ENCODE measurements around the gene TRIM44.
"Not testable (repeated sequence)": the region's sequence is repeated elsewhere in the genome, so short reads cannot be mapped to it uniquely, and the experiment has no call there.

Gene TRIM44

DNA sequence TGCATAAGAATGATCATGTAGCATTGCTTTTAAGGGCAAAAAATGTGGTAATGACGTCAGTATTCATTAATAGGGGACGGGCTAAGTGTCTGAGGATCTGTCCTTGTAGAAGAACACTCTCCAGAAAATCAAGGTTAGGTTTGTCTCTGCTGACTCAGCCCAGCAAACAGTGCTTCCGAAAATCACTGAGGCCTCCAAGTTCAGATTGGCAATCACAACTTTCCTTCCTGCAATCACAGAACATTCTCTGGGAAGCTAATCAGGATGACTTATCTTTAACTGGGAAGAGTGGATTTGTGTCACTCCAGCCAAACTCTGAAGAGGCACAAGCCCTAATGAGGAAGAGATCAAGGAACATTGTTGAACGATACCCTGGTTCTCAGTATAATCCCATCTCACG lies 158.0 kb downstream of the TRIM44 start:
- in situ Hi-C loops (cut with HindIII; ENCODE audit: low pct_ligation_motif_present, low pct_unique_long_range_greater_than_20kb, low sequenced_read_pairs) = no loop called here

DNA sequence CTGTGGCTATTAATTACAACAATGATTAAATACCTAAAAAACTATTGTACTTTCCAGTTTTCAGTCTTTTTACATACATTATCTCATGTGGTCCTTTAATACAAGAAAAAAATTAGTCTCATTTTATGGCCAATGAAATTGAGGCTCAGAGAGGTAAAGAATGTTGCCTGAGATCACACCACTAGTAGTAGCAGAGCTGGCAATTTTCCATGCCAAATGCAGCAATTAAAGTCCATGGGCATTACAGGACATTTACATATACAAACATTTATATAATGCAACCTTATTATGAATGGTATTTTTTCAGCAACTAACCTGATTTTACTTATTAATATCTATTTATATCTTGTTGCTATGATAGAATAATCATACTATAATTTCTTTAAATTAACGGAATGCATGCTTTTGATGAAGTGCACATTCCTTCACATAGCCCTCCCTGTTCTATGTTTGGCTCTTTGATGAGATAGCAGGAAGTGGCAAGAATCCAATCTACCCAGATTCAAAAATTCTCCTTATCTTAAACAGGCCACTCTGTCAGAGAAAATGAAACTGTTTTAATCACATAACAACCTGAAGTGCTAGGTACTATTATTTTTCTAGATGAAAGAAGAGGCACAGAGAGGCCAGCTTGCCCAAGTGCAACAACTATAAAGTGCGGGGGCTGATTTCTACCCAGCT lies 160.4 kb downstream of the TRIM44 start:
- DNase-seq = no peak
- in situ Hi-C loops (cut with HindIII; ENCODE audit: low pct_ligation_motif_present, low pct_unique_long_range_greater_than_20kb, low sequenced_read_pairs) = no loop called here

More for the DNA sequence above, 158.0 kb downstream of the TRIM44 start:
- DNase-seq = no peak

DNA sequence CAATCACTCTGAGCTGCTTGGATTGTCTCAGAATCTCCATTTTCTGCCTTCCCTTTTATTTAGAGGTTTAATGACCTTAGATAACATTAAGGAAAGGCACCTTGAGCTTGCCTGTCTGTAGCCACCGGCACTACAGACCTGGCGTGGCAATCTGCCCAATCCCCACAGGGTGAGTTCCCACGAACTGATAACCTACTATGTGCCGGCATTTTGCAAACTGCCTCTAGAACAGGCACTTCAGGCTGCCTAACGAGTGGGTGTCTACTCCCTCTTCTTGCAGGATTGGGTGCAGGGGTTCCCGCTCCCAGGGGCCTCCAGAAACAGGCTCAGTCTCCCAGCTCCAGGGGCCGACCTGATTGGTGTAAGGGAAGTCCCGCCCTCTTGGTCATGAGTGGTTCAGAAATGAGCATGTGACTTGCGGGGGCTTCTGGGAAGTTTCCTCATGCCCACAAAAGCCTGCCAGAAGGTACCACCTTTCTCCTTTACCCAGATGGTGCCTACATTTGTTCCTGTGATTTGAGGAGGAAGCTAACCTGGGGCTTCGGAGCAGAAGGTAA lies 161.2 kb downstream of the TRIM44 start:
- no peak for DNase-seq
- in situ Hi-C loops (cut with HindIII; ENCODE audit: low pct_ligation_motif_present, low pct_unique_long_range_greater_than_20kb, low sequenced_read_pairs) = no loop called here

DNA sequence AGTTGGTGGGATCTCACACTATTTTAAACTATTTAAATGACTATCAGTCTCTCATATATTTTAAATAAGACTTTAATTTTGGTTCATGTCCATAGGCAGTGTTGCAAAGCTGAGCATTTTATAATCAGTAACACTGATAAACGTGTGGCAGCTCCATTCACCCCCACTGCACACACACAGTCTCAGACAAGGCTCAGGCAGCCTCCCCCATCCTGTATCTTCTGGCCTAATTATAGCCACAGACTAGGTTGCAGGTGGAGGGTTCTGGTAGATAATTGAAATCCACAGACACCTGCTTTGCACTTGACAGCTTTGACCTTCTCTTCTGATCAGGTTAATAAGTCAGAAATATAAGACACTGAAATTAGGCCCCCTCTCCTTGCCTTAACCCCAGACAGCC lies 162.8 kb downstream of the TRIM44 start:
- in situ Hi-C loops (cut with HindIII; ENCODE audit: low pct_ligation_motif_present, low pct_unique_long_range_greater_than_20kb, low sequenced_read_pairs) = no loop called here
- DNase-seq = no peak

DNA sequence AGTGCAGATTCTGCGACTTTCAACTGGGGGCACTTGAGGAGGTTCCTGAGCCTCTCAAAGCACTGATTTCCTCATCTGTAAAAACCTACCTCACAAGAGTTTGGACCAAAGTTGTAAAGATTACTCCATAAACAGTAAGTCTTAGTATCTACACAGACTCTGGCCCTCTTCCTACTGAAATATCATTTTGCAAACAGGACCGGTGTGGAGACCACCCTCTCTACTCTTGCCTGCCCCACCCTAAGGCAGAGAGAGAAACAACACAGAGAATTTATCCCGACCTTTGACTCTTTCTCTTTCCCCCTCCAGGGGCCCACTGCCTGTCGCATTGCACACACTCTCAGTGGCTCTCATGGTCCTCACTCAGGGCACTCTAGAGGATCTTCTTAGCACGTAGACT lies 163.4 kb downstream of the TRIM44 start:
- in situ Hi-C loops (cut with HindIII; ENCODE audit: low pct_ligation_motif_present, low pct_unique_long_range_greater_than_20kb, low sequenced_read_pairs) = no loop called here
- DNase-seq = no peak

DNA sequence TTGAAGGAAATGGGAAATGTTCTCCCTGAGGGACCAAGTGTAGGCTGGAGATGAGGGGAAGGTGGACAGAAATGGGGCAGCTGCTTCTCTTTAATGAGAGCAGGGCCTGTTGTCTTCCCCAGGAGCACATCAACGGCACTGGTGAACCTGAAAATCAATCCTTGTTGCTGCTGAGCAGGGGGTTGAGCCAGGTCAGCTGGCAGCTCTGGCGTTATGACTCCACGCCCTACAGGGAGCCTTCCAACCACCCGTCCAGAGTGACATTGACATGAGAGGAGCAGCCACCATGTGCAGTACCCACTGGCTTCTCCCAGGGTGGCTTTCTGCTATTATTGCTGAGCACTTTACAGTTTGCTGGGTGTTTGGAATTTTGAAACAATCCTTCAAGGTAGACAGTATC lies 164.4 kb downstream of the TRIM44 start:
- in situ Hi-C loops (cut with HindIII; ENCODE audit: low pct_ligation_motif_present, low pct_unique_long_range_greater_than_20kb, low sequenced_read_pairs) = no loop called here
- no peak for DNase-seq

DNA sequence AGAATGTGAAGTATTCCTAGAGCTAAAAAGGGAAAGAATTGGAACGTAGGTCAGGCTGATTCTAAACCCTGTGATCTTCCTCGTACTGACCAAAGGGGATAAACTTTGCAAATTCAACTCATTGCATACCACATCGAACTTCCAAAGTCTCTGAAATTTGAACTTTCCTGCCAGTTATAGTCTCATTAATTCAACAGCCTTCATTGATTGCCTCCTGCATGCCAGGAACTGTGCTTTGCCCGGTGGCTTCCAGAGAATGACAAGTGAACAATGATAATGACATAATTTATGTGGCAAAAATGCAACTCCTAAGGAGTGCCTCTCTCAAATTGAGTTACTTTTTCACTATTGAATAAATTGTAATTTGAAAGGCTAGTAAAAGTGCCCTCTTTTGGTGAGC lies 173.6 kb downstream of the TRIM44 start:
- in situ Hi-C loops (cut with HindIII; ENCODE audit: low pct_ligation_motif_present, low pct_unique_long_range_greater_than_20kb, low sequenced_read_pairs) = no loop called here
- no peak for DNase-seq

DNA sequence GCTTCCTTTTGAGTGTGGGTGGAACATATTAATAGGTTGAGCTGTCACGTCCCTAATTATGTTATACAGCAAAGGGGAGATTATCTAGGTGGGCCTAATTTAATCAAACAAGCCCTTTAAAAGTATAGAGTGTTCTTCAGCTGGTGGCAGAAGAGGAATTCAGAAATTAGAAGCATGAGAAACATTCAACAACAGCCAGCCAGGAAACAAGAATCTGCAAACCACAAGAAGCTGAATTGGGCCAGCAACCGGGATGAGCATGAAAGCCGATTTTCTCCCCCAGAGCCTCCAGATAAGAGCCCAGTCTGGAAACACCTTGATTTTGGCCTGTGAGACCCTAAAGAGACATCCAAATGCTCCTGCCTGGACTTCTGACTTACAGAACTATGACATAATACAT lies 175.5 kb downstream of the TRIM44 start:
- in situ Hi-C loops (cut with HindIII; ENCODE audit: low pct_ligation_motif_present, low pct_unique_long_range_greater_than_20kb, low sequenced_read_pairs) = no loop called here
- no peak for DNase-seq

DNA sequence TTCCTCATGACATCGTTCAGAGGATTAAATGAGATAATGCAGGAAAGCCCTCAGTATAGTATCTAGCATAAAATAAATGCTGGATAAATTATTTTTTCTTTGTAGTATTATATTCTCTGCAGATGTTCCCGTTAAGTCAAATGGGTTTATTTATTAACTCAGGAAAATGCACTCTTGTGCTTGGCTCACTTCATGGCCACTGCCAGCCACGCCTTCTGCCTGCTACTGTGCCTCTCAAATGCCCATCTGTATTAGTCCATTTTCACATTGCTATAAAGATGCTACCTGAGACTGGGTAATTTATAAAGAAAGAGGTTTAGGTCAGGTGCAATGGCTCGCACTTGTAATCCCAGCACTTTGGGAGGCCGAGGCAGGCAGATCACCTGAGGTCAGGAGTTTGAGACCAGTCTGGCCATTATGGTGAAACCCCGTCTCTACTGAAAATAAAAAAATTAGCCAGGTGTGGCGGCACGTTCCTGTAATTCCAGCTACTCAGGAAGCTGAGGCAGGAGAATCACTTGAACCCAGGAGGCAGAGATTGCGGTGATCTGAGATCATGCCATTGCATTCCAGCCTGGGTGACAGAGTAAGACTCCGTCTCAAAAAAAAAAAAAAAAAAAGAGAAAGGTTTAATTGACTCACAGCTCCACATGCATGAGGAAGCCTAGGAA lies 176.3 kb downstream of the TRIM44 start:
- DNase-seq; in situ Hi-C loops (cut with HindIII; ENCODE audit: low pct_ligation_motif_present, low pct_unique_long_range_greater_than_20kb, low sequenced_read_pairs): not testable (repeated sequence)

DNA sequence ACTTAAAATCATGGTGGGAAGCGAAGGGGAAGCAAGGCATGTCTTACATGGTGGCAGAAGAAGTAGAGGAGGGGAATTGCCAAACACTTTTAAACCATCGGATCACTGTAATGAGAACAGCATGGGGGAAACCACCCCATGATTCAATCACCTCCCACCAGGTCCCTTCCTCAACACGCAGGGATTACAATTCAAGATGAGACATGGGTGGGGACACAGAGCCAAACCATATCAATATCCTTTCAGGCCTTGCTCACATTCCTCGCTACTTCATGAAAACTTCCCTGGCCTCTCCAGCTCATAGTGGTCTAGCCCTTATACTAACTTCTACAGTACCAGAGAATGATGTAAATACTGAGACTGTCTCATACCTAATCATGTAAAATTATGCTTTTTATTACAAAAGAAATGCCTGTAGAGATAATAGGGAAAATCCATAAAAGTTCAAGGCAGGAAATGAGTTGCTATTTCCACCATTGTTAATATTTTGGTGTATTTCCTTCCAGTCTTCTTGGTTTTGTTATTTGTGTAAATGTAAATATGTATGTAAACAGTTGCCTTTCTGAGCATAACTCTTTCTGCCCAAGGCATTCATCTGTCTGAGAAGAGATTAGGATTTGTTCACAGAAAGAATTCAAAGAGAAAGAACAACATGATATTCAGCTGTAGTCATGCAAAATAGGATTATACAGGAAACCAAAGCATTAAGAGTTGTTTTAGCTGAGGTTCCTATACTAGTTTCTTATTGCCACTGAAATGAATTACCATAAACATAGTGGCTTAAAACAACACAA lies 177.0 kb downstream of the TRIM44 start:
- no peak for DNase-seq
- in situ Hi-C loops (cut with HindIII; ENCODE audit: low pct_ligation_motif_present, low pct_unique_long_range_greater_than_20kb, low sequenced_read_pairs) = no loop called here

DNA sequence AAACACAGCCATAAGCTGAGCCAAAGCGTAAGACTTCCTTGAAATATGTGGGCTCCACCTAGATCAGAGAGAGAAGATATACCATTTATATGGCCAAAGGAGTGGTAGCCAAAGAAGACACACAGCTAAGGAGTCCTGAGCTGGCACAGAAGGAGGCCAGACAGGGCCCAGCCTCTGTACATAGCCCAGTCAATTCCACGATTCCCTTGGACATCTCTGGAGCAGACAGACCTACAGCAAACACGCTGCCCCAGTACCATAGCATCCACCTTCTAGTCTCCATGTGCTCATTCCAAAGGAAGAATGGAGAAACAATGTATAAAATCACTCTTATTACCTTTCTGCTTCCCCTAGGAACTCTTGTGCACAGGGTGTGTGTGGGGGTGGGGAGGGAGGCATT lies 179.2 kb downstream of the TRIM44 start:
- in situ Hi-C loops (cut with HindIII; ENCODE audit: low pct_ligation_motif_present, low pct_unique_long_range_greater_than_20kb, low sequenced_read_pairs) = no loop called here
- DNase-seq = no peak

DNA sequence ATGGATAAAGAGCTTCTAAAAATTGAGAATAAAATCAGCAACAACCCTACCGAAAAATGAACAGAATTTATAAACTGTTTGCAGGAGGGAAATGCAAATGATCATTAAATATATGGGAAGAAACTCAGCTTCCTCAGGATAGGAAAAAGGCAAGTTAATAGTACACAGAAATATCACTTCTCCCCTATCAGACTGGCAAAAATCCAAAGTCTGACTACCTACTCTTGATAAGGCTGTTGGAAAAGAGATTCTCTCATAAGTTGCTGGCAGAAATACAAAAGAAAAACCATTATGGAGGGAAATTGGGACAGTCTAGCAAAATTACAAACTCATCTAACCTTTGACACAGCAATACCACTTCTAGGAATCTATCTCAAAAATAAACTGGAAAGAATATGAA lies 180.4 kb downstream of the TRIM44 start:
- in situ Hi-C loops (cut with HindIII; ENCODE audit: low pct_ligation_motif_present, low pct_unique_long_range_greater_than_20kb, low sequenced_read_pairs) = no loop called here
- DNase-seq = no peak

DNA sequence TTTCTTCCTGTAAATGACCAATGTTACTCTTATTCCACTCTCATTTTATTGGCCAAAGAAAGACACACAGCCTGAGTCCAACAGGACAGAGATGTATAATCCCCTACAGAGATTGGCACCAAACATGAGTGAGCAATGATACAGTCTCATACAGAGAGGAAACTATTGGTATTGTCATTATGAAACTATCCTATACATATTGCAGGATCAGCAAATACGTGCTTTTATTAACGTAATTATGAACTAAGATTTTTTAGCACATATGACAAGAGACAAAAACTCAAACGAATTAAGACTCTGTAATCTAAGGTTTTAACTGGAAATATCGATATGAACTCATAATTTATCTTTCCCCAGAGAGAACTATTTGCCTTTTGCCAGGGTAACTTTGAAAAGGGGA lies 182.0 kb downstream of the TRIM44 start:
- in situ Hi-C loops (cut with HindIII; ENCODE audit: low pct_ligation_motif_present, low pct_unique_long_range_greater_than_20kb, low sequenced_read_pairs) = no loop called here
- no peak for DNase-seq

DNA sequence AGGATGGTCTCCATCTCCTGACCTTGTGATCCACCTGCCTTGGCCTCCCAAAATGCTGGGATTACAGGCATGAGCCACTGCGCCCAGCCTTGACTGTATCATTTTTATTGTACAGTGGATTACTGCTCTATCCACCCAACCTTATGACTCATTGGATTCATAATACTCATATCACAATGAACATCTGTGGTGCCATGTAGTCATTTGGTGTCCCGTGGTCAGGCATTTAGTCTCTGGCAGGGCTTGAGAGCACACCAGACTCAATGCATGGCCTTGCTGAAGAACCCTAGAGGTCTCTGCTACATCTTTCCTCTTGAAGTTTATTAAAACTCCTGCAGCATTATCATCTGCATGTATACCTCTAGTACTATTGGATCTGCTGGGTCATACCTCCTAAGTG lies 183.3 kb downstream of the TRIM44 start:
- in situ Hi-C loops (cut with HindIII; ENCODE audit: low pct_ligation_motif_present, low pct_unique_long_range_greater_than_20kb, low sequenced_read_pairs) = no loop called here
- DNase-seq = no peak

DNA sequence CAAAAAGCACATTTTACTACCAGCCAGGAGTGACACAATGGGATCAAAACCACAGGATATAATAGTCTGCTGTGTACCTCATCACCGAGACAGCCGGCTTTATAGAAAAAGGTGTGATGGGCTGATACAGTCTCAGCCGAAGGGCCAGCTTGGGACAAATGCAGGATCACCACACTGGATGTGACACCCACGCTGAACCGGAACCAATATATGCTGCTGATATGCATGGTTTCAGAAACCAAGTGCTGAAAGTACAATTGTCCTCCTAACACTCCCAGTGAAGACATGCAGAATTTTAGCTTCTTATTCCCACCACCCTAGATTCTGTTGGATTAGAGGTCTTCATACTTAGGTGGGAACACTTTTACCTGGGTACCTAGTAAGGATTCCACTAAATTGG lies 184.3 kb downstream of the TRIM44 start:
- in situ Hi-C loops (cut with HindIII; ENCODE audit: low pct_ligation_motif_present, low pct_unique_long_range_greater_than_20kb, low sequenced_read_pairs) = no loop called here
- DNase-seq = no peak

DNA sequence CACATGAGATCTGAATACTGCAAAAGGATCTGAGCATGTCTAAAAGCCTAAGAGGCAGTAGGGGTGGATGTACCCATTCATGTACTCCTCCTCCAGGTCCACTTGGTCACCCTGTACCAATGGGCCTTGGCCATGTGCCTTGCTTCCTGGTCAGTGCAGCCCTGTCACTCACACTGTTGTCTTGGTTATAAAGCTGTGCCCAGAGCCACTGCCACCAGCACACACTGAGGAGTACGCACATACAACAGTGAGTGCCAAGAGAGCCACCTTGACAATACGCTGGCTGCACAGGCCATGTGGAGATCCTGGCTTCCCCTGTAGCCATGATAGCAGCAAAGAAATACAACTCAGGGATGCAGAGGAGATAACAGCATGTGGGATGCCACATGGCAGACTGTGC lies 184.9 kb downstream of the TRIM44 start:
- no peak for DNase-seq
- in situ Hi-C loops (cut with HindIII; ENCODE audit: low pct_ligation_motif_present, low pct_unique_long_range_greater_than_20kb, low sequenced_read_pairs) = no loop called here

DNA sequence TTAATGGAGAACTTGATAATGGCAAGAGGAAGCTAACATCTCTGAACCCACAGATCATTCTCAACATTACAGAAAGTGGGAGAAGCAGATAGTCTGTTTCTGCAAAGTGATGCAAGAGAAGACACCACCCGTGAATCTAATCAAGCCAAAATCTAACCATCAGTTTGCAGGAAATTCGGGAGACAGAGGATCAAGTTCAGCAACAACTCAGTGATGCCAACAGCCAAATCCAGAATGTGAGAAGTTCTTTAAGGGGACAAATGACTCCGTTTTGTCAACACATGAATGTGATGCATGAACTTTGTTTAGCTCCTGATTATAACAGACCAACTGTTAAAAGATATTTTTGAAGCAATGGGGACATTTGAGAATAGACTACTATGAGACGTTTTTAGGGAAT lies 186.0 kb downstream of the TRIM44 start:
- no peak for DNase-seq
- in situ Hi-C loops (cut with HindIII; ENCODE audit: low pct_ligation_motif_present, low pct_unique_long_range_greater_than_20kb, low sequenced_read_pairs) = no loop called here

DNA sequence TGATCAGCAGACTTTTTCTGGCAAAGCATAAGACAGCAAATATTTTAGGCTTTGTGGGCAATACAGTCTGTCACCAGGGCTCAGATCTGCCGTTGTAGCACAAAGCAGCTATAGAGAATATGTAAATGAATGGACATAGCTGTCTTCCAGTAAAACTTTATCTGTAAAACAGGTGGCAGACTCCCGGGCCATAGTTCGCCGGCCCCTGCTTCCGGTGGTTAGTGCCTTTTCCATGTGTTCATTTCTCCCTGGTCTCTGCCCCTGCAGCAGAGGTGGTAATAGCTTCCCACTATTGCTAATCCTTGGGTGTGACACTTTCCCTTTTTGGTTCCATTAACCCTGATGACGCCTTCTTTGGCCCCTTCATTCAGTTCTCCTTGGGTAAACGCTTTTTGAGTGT lies 187.6 kb downstream of the TRIM44 start:
- DNase-seq = no peak
- in situ Hi-C loops (cut with HindIII; ENCODE audit: low pct_ligation_motif_present, low pct_unique_long_range_greater_than_20kb, low sequenced_read_pairs) = no loop called here

DNA sequence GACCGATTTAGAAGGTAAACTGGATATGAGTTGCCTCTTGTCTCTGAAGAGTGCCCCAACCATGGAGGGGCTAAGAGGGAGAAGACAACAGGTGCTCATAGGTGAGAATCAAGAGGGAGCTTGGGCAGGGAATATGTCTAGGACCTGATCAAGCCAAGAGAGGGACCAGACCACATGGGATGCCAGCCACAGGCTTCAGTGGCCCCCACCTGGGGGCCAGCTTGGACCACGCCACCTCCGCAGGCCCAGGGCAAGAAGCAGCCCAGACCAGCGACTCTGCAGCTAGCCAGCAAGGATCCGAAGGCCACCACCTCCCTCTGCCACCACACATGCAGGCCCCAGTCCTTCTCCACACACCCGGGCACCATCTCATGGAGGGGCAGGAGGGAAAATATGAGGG lies 188.8 kb downstream of the TRIM44 start:
- in situ Hi-C loops (cut with HindIII; ENCODE audit: low pct_ligation_motif_present, low pct_unique_long_range_greater_than_20kb, low sequenced_read_pairs) = no loop called here
- no peak for DNase-seq

Data from ACHN (cell line).